ENCODE measurements around the gene MKX.
"Not testable (repeated sequence)": the region's sequence is repeated elsewhere in the genome, so short reads cannot be mapped to it uniquely, and the experiment has no call there.

The MKX gene

GRCh38 chr10:27688991-27689390 lies 56.6 kb downstream of the MKX start:
- DNase-seq, result no peak

DNA sequence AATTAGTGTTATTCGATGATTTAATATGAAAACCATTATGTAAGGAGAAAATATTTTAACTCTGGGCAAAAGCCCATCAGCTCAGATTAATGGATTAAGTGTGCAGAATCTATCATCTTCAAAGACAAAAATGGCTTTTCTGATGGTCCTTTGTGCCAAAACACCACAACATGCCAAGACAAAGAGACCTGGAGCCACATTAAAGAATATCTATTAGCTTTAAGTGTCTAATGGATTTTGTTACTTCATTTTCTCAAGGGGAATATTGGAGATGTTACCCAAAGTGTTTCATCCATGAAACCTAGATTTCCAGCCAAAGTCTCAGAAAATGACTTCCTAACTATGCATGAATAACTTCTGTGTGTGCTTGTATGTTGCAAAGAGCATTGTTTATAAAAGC lies 57.3 kb downstream of the MKX start:
- no peak for DNase-seq

DNA sequence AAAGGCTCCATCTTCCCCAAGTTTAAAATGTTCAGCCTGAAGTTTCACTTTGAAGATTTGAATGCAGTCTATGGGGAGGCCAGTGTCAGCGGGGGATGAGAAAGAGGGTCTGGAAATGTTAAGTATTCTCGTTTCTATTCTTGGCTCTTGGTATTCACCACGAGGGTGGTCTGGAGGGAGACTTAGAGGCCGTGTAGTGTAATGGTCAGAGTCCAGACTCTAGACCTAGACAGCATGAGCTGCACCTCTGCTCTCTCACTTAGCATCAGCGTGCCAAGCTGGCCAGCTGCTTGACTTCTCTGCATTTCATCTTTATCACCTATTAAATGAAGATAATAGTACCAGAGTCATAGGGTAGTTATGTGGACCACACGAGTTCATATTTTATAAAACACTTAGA lies 57.9 kb downstream of the MKX start:
- DNase-seq, result no peak

- no peak for DNase-seq
Observed at GRCh38 chr10:27687326-27687725, 58.3 kb downstream of the MKX start.

DNA sequence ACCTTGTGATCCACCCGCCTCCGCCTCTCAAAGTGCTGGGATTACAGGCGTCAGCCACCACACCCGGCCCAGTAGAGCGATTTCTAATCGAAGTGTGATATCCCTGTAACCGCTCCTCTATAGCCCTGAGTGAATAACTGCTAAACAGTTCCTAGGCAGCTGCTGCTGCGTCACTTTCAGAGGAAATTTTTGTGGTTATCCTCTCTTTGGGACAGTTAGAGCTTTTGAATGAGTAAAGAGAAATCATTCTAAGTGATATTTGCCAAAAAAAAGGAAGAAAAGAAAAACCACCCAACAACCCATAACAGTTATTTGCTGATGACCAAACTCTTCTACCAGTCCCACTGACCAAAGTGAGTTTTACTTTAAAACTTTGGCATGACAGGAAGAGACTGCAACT lies 59.9 kb downstream of the MKX start:
- no peak for DNase-seq

GRCh38 chr10:27683226-27683625 lies 62.4 kb downstream of the MKX start:
- no peak for DNase-seq

DNA sequence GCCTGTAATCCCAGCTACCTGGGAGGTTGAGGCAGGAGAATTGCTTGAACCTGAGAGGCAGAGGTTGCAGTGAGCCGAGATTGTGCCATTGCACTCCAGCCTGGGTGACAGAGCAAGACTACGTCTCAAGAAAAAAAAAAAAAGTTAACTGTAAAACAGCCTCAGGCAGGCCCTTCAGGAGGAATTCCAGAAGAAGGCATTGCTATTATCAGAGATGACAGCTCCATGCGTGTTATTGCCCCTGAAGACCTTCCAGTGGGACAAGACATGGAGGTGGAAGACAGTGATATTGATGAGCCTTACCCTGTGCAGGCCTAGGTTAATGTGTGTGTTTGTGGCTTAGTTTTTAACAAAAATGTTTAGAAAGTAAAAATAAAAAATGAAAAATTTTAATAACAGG lies 63.8 kb downstream of the MKX start:
- DNase-seq, result not testable (repeated sequence)

DNA sequence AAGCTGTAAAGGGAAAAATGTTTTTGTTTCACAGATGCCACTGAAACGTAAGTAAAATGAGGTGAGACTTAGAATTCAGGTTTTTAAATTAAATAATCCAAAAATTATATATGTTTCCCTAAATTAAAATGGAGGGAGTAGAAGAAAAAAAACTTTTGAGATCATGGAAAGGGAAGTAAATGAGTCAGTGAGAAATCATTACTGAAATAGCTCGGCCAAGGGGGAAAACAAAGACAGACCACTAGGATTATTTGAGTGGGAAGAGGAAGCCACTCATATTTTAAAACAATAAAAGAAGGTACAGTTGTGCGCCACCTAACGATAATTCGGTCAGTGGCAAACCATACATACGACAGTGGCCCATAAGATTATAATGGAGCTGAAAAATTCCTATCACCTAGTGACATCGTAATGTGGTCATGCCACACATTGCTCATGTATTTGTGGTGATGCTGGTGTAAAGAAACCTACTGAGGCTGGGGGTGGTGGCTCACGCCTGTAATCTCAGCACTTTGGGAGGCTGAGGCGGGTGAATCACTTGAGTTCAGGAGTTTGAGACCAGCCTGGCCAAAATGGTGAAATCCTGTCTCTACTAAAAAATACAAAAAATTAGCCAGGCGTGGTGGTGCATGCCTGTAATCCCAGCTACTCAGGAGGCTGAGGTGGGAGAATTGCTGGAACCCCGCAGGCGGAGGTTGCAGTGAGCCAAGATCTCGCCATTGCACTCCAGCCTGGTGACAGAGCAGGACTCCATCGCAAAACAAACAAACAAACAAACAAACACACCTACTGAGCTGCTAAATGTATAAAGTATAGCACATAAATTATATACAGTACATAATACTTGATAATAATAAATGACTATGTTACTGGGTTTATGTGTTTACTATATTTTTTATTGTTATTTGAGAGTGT lies 64.7 kb downstream of the MKX start:
- peak; percentile 12 for DNase-seq

DNA sequence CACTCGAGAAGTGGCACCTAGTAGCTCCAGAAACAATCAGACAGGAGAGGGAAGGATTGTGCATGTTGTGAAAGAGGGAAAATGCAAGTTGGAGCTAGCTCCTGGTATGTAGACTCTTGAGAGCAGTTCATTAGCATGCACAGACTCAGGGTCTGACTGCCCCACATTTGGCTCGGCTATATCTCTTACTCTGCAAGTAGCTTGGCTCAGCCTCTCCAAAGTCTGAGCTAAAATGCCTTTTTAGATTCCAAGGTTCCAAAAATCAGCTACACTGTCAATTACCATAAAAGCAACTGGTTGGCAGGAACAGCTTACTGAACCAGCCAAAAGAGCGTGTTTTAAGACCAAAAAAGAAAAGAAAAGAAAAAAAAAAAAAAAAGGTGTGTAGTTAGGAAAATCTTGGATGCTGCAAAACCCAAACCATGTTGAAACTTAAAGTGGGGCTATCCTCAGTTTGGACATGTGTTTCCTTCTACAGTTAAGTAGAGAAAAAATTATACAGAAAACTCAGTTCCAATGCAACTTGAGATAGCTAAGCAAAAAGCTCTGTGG lies 65.5 kb downstream of the MKX start:
- no peak for DNase-seq

DNA sequence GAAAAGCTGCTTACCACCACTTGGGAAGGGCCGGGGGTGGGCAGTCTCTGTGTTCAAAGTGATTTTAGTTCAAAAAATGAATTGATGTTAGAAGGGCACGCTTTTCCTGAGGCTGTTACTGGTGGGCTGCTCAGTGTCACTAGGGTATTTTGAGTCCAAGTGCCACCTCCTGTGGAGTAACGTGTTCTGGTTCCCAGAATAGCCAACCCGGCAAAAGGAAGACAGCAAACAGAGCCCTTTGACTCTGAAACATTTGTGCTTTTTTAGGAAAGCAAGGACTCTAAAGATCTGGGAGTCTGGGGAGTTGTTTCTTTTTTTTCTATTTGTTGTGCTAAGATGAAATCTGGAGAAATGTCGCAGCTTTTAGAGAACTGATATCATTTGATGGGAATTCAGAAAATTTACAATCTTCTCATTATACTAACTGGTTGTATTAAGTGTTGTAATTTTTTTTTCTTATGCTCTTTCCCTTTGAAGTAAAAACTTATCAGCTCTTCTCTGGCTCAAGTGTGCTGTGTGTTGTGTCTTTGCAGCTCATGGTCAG lies 66.2 kb downstream of the MKX start:
- no peak for DNase-seq

GRCh38 chr10:27678166-27678565 lies 67.5 kb downstream of the MKX start:
- DNase-seq, result no peak

DNA sequence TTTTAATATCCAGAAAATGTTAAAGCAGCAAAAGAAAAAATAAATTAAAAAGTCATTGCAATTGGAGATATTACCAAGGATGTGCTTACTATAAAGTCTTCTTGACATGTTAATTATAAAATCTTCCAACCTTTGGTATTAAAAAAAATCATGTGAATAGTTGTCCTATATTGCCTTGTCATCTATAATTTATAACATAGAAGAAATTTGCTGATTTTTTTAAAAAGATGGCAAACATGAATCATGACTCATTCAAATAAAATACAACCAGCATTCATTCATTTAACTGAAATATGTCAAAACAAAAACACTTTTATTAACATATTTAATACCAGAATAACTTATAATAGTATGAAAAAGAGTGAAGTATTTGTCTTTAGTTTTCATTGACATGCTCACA lies 72.6 kb downstream of the MKX start:
- DNase-seq, result no peak

DNA sequence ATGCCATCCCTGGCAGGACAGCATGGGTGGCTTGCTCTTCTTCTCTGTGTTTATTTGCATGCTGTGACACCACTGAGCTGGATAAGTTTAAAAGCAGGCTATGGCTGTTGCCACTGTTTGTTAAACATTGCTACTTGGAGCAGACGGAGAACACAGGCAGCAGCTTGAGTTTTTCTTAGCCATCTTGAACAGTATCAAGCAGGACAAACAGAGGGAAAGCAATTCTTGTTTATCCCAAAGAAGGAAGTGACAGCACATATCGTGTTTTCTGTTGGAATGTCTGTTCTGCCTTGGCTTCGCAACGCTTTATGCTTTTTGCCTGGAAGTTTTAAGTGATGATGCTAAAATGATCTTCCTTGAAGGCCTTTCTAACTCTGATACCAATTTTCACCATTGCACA lies 73.8 kb downstream of the MKX start:
- no peak for DNase-seq

- DNase-seq, result peak; percentile 72
Observed at GRCh38 chr10:27664461-27664860, 81.2 kb downstream of the MKX start.

DNA sequence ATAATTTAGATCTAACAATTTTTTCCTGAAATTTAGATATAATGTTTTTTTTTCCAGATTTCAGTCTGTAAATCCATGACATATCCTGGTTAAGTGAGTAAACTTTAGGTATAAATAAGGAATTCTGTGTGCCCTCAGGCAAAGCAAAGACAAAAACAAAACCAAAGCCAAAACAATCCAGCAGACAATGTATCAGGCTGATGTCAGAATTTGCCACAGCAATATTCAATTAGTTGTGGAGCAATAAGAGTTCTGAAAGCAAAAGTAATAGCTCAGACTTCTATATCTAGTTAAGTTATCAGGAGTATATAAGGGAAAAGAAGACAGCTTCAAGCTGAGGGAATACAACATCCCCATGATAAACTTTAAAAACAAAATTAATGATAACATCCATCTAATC lies 82.0 kb downstream of the MKX start:
- DNase-seq, result peak; percentile 54

- DNase-seq, result no peak
Observed at GRCh38 chr10:27661514-27662286, 83.9 kb downstream of the MKX start.

- DNase-seq, result peak; percentile 69
Observed at GRCh38 chr10:27660711-27661110, 84.9 kb downstream of the MKX start.

DNA sequence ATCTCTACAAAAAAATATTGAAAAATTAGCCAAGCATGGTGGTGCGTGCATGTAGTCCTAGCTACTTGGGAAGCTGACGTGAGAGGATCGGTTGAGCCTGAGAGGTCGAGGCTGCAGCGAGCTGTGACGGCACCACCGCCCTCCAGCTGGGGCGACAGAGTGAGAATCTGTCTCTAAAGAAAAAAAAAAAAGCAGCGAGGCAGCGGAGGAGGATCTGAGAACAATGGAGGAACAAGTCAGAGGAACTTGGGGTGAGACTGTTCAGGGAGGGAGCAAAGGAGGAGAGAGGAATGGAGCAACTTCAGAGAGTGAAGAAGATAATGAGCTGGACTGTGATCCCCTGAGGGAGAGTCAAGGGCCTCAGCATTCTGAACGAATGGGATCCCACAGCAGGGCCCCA lies 85.4 kb downstream of the MKX start:
- peak; percentile 48 for DNase-seq

DNA sequence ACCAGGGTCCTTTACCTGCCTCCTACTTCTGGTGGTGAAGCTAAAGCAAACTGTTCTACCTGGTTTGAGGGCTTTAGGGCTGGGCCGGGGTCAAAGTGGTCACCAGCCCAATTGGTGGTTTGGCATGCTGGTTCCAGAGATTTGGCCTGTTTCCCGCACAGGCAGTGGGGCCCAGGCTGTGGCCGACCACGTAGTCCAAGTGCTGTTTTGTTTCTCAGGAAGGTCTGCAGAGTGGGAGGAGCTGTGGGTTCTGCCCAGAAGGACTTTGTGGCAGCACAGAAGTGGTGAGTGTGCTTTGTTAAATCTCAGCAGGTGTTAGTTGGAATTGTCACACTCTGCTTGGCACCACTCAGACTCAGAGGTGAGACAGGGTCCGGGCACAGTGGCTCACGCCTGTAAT lies 85.8 kb downstream of the MKX start:
- DNase-seq, result no peak

- DNase-seq, result no peak
Observed at GRCh38 chr10:27658788-27659187, 86.8 kb downstream of the MKX start.

DNA sequence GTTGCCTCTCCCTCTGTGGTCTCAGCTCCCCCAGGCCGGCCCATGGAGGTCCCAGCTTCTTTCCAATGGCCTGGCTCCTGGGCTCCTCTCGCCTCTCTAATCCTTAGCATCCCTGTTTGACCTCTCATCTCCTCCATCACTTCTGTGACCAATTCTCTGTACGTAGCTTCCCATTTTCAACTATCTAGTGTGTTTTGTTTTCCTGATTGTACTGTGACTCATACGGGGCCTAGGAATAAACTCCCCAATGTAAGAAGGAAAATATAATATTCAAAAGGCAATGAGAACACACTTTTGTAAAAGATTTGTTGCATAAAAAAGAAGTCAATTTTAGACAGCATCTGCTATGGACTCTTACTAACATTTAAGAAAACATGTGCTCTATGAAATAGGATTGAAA lies 90.3 kb downstream of the MKX start:
- peak; percentile 33 for DNase-seq

GRCh38 chr10:27654284-27654683 lies 91.3 kb downstream of the MKX start:
- DNase-seq, result no peak

DNA sequence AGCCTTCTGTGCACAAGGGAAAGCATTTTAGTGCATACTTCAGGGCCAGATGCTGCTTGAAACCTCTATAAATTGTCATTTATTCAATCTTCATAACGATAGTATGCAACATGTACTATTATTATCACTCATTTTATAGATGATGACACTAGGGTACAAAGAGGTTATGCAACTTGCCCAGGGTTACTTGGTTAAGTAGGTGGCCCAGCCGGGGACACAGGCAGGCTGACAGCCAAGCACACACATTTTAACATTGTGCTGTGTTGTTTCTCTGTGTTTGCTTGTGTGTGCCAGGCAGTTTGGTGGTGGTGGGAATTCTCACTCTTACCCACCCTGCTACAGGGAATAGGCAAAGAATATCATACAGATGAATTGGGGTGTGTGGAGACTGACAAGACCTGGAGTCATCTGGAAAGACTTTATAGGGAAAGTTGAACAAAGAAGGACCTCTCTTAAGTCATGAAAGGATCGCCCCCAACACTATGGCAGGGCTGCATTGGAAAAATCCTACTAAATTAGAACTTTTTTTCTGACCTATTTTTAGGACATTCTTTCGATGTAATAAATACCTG lies 98.9 kb downstream of the MKX start:
- DNase-seq, result no peak
